Ishikawa (cell line): ENCODE results near the gene MTA1.

Source experiments
- CEBPB ChIP-seq: IDR thresholded peaks from 2 replicates; pipeline ENCODE4 v1.6.1; 2012
- CREB1 ChIP-seq: IDR thresholded peaks from 2 replicates; pipeline ENCODE4 v1.6.1; 2012; ENCODE audit warnings: low read depth
- EGR1 ChIP-seq: IDR thresholded peaks from 2 replicates; pipeline ENCODE4 v1.6.1; 2012
- EP300 ChIP-seq: IDR thresholded peaks from 2 replicates; pipeline ENCODE4 v1.6.1; 2012; ENCODE audit warnings: borderline replicate concordance
- FOXM1 ChIP-seq: IDR thresholded peaks from 2 replicates; pipeline ENCODE4 v1.6.1; 2012; ENCODE audit warnings: low read depth, borderline replicate concordance
- NFIC ChIP-seq: IDR thresholded peaks from 2 replicates; pipeline ENCODE4 v1.6.1; 2012
- RAD21 ChIP-seq: IDR thresholded peaks from 2 replicates; pipeline ENCODE4 v1.6.1; 2012; ENCODE audit warnings: low read depth
- TAF1 ChIP-seq: IDR thresholded peaks from 2 replicates; pipeline ENCODE4 v1.6.1; 2012; ENCODE audit warnings: low read depth, mild to moderate bottlenecking
- TCF12 ChIP-seq: IDR thresholded peaks from 2 replicates; pipeline ENCODE4 v1.6.1; 2012; ENCODE audit warnings: low read depth
- TEAD4 ChIP-seq: IDR thresholded peaks from 2 replicates; pipeline ENCODE4 v1.6.1; 2012
- YY1 ChIP-seq: IDR thresholded peaks from 2 replicates; pipeline ENCODE4 v1.6.1; 2012; ENCODE audit warnings: low read depth
- ZBTB7A ChIP-seq: IDR thresholded peaks from 2 replicates; pipeline ENCODE4 v1.6.1; 2012; ENCODE audit warnings: low read depth
- TF ChIP-seq, protein P1 (sequence below): IDR thresholded peaks from 2 replicates; pipeline ENCODE4 v1.6.1; 2012
- TF ChIP-seq, protein P2 (sequence below): IDR thresholded peaks from 2 replicates; pipeline ENCODE4 v1.6.1; 2012
- TF ChIP-seq, protein P3 (sequence below): IDR thresholded peaks from 2 replicates; pipeline ENCODE4 v1.6.1; 2012; ENCODE audit warnings: low read depth, mild to moderate bottlenecking

MTA1 gene

DNA sequence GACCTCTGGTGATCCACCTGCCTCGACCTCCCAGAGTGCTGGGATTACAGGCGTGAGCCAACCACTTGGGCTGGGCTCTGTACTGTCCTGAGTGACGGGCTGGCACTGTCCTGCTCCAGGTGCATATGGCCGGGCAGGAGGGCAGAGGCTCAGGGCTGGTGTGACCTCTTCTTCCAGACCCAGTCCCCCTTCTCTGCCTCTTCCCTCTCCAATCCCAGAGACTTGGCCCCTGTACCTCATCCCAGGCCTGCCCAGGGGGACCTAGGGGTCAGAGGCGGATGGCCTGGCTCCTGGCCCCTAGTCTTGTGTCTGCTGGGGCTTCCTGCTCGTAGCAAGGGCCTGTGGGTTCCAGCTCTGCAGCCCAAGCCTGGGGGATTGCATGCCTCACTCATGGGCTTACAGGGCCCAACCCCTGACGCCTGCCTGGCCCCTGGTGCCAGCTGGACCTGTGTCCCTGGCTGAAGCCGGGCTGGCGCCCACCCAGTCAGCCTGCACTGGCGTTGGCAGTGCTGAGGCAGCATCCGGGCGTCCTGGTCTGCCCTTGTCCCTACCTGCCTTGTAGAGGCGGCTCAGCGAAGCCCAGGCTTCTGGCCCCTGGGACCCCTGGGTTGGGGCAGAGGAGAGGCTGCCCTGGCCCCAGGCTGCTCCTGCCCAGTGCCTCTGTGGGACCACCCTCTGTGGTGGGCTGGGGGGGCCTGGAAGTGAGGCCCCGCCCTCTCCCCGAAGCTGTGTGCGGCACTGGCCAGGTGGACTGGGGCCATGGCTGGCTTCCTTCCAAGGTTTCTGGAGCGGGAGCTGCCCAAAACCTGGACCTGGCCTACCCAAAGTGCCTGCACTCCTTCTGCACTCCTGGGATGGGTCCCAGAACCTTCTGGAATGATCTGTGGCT is 75.7 kb downstream of the MTA1 start:
- TF ChIP-seq TCF12 (no peak), NFIC (no peak), RAD21 (no peak), YY1 (no peak), TEAD4 (no peak), FOXM1 (no peak), ZBTB7A (no peak), EP300 (no peak), CEBPB (no peak), EGR1 (no peak), CREB1 (no peak)
- TF ChIP-seq, protein P1, sequence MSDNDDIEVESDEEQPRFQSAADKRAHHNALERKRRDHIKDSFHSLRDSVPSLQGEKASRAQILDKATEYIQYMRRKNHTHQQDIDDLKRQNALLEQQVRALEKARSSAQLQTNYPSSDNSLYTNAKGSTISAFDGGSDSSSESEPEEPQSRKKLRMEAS = no peak
- TF ChIP-seq, protein P2, sequence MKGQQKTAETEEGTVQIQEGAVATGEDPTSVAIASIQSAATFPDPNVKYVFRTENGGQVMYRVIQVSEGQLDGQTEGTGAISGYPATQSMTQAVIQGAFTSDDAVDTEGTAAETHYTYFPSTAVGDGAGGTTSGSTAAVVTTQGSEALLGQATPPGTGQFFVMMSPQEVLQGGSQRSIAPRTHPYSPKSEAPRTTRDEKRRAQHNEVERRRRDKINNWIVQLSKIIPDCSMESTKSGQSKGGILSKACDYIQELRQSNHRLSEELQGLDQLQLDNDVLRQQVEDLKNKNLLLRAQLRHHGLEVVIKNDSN = no peak
- TF ChIP-seq, protein P3, sequence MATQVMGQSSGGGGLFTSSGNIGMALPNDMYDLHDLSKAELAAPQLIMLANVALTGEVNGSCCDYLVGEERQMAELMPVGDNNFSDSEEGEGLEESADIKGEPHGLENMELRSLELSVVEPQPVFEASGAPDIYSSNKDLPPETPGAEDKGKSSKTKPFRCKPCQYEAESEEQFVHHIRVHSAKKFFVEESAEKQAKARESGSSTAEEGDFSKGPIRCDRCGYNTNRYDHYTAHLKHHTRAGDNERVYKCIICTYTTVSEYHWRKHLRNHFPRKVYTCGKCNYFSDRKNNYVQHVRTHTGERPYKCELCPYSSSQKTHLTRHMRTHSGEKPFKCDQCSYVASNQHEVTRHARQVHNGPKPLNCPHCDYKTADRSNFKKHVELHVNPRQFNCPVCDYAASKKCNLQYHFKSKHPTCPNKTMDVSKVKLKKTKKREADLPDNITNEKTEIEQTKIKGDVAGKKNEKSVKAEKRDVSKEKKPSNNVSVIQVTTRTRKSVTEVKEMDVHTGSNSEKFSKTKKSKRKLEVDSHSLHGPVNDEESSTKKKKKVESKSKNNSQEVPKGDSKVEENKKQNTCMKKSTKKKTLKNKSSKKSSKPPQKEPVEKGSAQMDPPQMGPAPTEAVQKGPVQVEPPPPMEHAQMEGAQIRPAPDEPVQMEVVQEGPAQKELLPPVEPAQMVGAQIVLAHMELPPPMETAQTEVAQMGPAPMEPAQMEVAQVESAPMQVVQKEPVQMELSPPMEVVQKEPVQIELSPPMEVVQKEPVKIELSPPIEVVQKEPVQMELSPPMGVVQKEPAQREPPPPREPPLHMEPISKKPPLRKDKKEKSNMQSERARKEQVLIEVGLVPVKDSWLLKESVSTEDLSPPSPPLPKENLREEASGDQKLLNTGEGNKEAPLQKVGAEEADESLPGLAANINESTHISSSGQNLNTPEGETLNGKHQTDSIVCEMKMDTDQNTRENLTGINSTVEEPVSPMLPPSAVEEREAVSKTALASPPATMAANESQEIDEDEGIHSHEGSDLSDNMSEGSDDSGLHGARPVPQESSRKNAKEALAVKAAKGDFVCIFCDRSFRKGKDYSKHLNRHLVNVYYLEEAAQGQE = no peak

DNA sequence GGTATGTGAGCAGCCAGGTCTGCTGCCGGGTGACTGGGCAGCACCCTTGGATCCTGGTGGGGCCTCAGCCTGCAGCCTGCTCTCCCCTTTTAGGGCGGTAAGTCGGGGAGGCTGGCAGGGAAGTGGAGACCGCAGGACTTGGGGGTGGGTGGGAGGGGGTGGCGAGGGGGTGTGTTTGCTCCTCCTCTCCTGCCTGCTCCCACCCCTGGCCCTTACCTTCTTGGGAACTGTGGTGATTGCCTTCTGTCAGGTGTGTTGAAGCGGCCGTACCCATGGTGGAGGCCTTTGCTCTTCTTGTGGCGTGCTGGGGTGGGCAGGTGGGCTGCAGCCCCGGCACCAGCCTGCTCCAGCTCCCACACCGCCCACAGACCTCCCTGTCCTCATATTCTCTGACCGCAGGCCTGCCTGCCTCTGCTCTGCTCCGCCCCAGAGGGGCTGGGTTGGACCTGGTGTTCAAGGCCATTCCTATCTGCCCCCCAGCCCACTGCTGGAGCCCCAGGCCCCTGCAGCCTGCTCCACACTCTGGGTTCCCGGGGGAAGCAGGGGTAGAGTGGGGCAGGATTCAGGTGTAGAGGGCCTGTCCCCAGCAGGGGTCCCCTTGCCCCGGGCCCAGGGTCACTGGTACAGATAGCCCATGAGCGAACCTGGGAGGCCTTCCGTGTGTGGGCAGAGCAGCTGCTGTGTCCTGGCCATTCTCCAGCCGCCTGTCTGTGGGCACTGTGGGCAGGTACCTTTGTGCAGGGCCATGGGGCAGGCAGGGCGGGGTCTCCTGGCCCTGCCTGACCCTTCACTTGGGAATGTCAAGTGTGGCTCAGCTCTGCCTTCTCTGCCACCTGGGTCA is 76.6 kb downstream of the MTA1 start:
- TF ChIP-seq CREB1 (no peak), EGR1 (no peak), NFIC (no peak), EP300 (no peak), TEAD4 (no peak)

DNA sequence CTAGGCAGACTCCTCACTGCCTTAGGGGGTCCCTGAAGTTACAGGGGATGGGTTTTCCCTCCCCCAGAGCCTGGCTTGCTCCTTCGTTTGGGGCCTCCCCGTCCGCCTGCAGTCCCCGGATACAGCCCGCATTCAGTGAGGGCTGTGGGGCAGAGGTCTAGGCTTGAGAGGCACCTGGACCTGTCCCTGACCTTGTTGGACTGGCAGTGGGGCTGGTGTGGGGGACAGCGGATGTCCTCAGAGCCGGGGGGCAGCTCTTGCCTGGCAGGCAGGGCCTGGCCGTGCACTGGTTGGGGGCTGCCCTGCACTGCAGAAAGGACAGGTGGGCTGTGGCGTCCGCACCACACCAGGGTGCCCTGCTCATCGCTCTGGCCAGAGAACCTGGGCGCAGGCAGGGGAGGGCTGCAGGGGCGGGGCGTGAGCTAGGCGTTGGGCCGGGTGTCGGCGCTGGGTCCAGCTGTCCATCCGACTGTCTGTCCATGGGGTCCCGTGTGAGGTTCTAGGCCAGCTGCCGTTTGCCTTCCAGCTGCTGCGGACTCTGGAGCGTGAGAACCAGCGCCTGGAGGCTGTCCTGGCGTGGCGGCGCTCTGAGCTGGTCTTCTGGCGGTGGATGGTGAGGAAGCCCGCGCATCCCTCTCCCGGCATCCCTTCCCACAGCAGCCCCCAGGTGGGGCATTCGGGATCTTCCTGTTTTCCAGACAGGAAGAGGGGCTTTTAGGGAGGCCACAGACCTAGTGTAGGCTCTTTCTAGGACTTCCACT is 77.4 kb downstream of the MTA1 start:
- TF ChIP-seq, protein P2 = no peak
- TF ChIP-seq YY1 (no peak), FOXM1 (no peak), TEAD4 (no peak), RAD21 (no peak), EP300 (no peak), CEBPB (no peak), CREB1 (no peak), ZBTB7A (no peak), TAF1 (no peak), NFIC (no peak), TCF12 (no peak), EGR1 (no peak)
- TF ChIP-seq, protein P3 = no peak
- TF ChIP-seq, protein P1 = no peak

DNA sequence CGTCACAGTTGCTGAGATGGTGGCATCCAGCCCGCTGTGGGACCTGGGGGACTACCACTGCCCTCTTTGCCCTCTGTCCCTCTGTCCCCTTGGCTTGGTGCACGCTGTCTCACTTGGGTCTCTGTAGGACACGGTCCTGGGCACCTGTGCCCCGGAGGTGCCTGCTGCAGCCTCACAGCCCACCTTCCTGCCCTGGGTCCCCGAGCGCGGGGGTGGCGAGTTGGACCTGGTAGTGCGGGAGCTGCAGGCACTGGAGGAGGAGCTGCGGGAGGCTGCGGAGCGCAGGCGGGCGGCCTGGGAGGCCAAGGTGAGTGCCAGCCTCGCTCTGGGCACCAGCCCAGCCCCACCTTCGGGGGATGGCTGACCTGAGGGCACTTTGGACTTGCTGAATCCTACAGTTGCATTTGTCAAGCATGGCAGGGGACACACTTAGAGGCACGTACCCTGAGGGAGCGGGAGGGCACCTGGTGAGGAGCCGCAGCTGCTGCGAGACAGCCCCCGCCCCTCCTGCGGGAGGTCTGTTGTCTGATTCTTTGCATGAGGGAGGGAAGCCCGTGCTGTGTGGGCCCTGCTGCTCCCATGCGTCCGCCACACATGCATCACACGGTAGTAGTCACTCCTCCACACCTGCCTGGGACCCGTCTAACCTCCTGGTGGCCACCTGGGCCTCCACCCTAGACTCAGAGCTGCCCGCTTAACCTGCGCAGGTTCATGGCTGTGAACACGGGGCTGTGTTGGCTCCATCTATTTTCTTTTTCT is 78.2 kb downstream of the MTA1 start:
- TF ChIP-seq YY1 (no peak), NFIC (no peak), TCF12 (no peak), EGR1 (no peak), CREB1 (no peak), ZBTB7A (no peak), CEBPB (no peak)
- TF ChIP-seq, protein P3 = no peak
- TF ChIP-seq, protein P2 = no peak
